H4 (cell line): ENCODE measurements around the gene BTBD2. TPM values are rescaled to one million over a fixed set of nuclear protein-coding genes. Genes with fewer than 3 reads are reported as not detected.
"Not testable (repeated sequence)": the region's sequence is repeated elsewhere in the genome, so short reads cannot be mapped to it uniquely, and the experiment has no call there.

Experiments
- DNase-seq: peaks from one replicate; pipeline ENCODE4 v3.0.0-alpha.2; 2015; ENCODE audit warnings: low spot score
- total RNA-seq: library from RNA; depleted of rRNA; stranded (reverse); fragments of >200 nt; shearing (Covaris generic); gene quantifications from 2 replicates; pipeline ENCODE4 v1.2.3, GENCODE V29; 2014

The BTBD2 gene
- total RNA-seq, 1 experiment from 2014 or later: 37.6 TPM

- no peak for DNase-seq
Observed at GRCh38 chr19:2014131-2014571, 1.4 kb downstream of the BTBD2 start.

GRCh38 chr19:2013683-2013961 is 1.9 kb downstream of the BTBD2 start:
- no peak for DNase-seq

- no peak for DNase-seq
Observed at GRCh38 chr19:2012941-2013682, 2.4 kb downstream of the BTBD2 start.

- no peak for DNase-seq
Observed at GRCh38 chr19:2011169-2011568, 4.3 kb downstream of the BTBD2 start.

- no peak for DNase-seq
Observed at GRCh38 chr19:2010135-2010668, 5.3 kb downstream of the BTBD2 start.

- DNase-seq: no peak
Observed at GRCh38 chr19:2003874-2004273, 11.6 kb downstream of the BTBD2 start.

- DNase-seq: no peak
Observed at GRCh38 chr19:1999856-2000515, 15.5 kb downstream of the BTBD2 start.

GRCh38 chr19:1998712-1999708 is 16.5 kb downstream of the BTBD2 start:
- no peak for DNase-seq

GRCh38 chr19:1997353-1998233 is 17.9 kb downstream of the BTBD2 start:
- no peak for DNase-seq

- DNase-seq: no peak
Observed at GRCh38 chr19:1992759-1993260, 22.7 kb downstream of the BTBD2 start.

GRCh38 chr19:1991018-1991913 is 24.2 kb downstream of the BTBD2 start:
- DNase-seq: no peak

- DNase-seq: no peak
Observed at GRCh38 chr19:1990230-1991017, 25.1 kb downstream of the BTBD2 start.

- no peak for DNase-seq
Observed at GRCh38 chr19:1989513-1990229, 25.8 kb downstream of the BTBD2 start.

- DNase-seq: not testable (repeated sequence)
Observed at GRCh38 chr19:1988464-1988863, 27.1 kb downstream of the BTBD2 start.

- no peak for DNase-seq
Observed at GRCh38 chr19:1987197-1988187, 28.0 kb downstream of the BTBD2 start.

- no peak for DNase-seq
Observed at GRCh38 chr19:1986357-1987162, 29.0 kb downstream of the BTBD2 start.
